Vagina (tissue), 2 donors: ENCODE data around the gene EXPH5. TPM values are rescaled to one million over a fixed set of nuclear protein-coding genes. Genes with fewer than 3 reads are reported as not detected.
"Not testable (repeated sequence)": the region's sequence is repeated elsewhere in the genome, so short reads cannot be mapped to it uniquely, and the experiment has no call there.

ENCODE experiments used
- DNase-seq, 2 donors: peaks; one replicate each; pipeline ENCODE4 v3.0.0-alpha.2; 2017; ENCODE audit errors: extremely low spot score in 2 of 2
- H3K27ac ChIP-seq: fragments of 200-600 bp; sonication (generic); one replicate; pipeline ENCODE4 v1.5.1; 2019
- H3K27me3 ChIP-seq: fragments of 200-600 bp; sonication (generic); one replicate; pipeline ENCODE4 v1.5.1; 2019
- H3K36me3 ChIP-seq, 2 donors: fragments of 200-600 bp; sonication (generic); one replicate each; pipeline ENCODE4 v1.5.1; 2017 to 2019
- H3K4me1 ChIP-seq: fragments of 200-600 bp; sonication (generic); one replicate; pipeline ENCODE4 v1.5.1; 2019
- H3K4me3 ChIP-seq, 2 donors: fragments of 200-600 bp; sonication (generic); 1 replicate in 1 of 2; 2 replicates in 1 of 2; pipeline ENCODE4 v1.5.1; 2016 to 2019
- H3K9me3 ChIP-seq: fragments of 200-600 bp; sonication (generic); one replicate; pipeline ENCODE4 v1.5.1; 2019
- POLR2A ChIP-seq, 2 donors: fragments of 450-650 bp; IDR thresholded peaks; one replicate each; pipeline ENCODE4 v1.6.1; 2017; ENCODE audit warnings: antibody characterized with exemption in 2 of 2, mild to moderate bottlenecking in 2 of 2, moderate library complexity in 2 of 2
- POLR2AphosphoS5 ChIP-seq, 2 donors: sonication (generic); formaldehyde crosslinking; IDR thresholded peaks; one replicate each; pipeline ENCODE4 v1.9.0; 2017; ENCODE audit warnings: antibody characterized with exemption in 2 of 2, mild to moderate bottlenecking in 2 of 2, low read depth in 1 of 2; ENCODE audit not compliant: insufficient read depth in 1 of 2
- intact Hi-C: fragments of 100-400 bp; cut with DNase I; formaldehyde crosslinking; loops from one replicate; pipeline ENCODE4 v1.15.1; 2023
- total RNA-seq: library from RNA; depleted of rRNA; stranded (reverse); fragments of >200 nt; gene quantifications from one replicate; pipeline ENCODE4 v1.2.3, GENCODE V29; 2016
- TF ChIP-seq, protein P1 (sequence below), 3 experiments: fragments of 450-650 bp in 2 of 3; fragments of 200-600 bp in 1 of 3; sonication (generic) in 1 of 3; IDR thresholded peaks; one replicate each; pipeline ENCODE4 v1.5.1; 2017 to 2019; ENCODE audit warnings: antibody characterized with exemption in 3 of 3, mild to moderate bottlenecking in 2 of 3, moderate library complexity in 2 of 3

The EXPH5 gene
- total RNA-seq, 1 donor from 2014 or later, result 16.7 TPM

DNA sequence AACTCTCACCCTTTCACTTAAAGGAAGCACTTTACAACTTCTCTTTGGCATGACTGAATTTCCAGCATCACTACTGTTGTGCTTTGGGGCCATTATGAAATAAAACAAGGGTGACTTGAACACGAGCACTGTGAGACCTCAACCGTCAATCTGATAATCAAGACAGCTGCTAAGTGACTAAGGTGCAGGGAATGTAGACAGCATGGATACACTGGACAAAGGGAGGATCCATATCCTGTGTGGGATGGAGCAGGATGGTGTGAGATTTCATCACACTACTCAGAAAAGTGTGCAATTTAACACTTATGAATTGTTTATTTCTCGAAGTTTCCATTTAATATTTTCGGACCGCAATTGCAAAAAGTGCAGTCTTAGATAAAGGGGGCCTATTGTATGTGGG is 16.1 kb upstream of the EXPH5 start:
- no peaks in the 10 kb centered on the region for H3K27me3 ChIP-seq
- no peaks in the 10 kb centered on the region for H3K9me3 ChIP-seq
- H3K27ac ChIP-seq, result no peak overlapping the region
- intact Hi-C loops, result no loop called here
- H3K36me3 ChIP-seq, result no peaks in the 10 kb centered on the region
- no peak for DNase-seq
- H3K4me1 ChIP-seq, result no peaks in the 10 kb centered on the region
- H3K4me3 ChIP-seq, result no peak overlapping the region
- TF ChIP-seq POLR2AphosphoS5 (IDR thresholded peaks at IDR 0.05; ENCODE audit: insufficient read depth in 1 of 2, low read depth in 1 of 2), result no peak
- TF ChIP-seq, protein P1, sequence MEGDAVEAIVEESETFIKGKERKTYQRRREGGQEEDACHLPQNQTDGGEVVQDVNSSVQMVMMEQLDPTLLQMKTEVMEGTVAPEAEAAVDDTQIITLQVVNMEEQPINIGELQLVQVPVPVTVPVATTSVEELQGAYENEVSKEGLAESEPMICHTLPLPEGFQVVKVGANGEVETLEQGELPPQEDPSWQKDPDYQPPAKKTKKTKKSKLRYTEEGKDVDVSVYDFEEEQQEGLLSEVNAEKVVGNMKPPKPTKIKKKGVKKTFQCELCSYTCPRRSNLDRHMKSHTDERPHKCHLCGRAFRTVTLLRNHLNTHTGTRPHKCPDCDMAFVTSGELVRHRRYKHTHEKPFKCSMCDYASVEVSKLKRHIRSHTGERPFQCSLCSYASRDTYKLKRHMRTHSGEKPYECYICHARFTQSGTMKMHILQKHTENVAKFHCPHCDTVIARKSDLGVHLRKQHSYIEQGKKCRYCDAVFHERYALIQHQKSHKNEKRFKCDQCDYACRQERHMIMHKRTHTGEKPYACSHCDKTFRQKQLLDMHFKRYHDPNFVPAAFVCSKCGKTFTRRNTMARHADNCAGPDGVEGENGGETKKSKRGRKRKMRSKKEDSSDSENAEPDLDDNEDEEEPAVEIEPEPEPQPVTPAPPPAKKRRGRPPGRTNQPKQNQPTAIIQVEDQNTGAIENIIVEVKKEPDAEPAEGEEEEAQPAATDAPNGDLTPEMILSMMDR (IDR thresholded peaks at IDR 0.05), result no peak
- TF ChIP-seq POLR2A (IDR thresholded peaks at IDR 0.05), result no peak

DNA sequence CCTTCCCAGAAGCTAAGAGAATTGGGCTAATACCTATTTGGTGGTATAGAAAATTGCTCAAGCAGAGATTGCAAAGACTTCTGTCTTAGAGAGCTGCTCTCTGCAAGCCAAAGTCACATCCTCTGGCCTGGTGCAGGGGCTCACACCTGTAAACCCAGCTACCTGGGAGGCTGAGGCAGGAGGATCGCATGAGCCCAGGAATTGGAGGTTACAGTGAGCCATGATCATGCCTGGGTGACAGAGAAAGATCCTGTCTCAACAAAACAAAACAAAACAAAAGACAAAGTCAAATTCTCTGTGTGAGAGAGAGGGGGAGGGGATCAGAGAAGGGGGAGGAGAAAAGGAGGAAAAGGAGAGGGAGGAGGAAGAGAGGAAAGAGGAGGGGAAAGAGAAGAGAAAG is 15.0 kb upstream of the EXPH5 start:
- intact Hi-C loops, result no loop called here
- Histone ChIP-seq H3K4me1 (no peaks in the 10 kb centered on the region), H3K27me3 (no peaks in the 10 kb centered on the region), H3K27ac (no peak overlapping the region), H3K36me3 (no peaks in the 10 kb centered on the region), H3K4me3 (no peak overlapping the region), H3K9me3 (no peaks in the 10 kb centered on the region)
- TF ChIP-seq POLR2A (IDR thresholded peaks at IDR 0.05) (no peak), POLR2AphosphoS5 (IDR thresholded peaks at IDR 0.05; ENCODE audit: insufficient read depth in 1 of 2, low read depth in 1 of 2) (no peak)
- TF ChIP-seq, protein P1 (IDR thresholded peaks at IDR 0.05), result no peak
- no peak for DNase-seq

DNA sequence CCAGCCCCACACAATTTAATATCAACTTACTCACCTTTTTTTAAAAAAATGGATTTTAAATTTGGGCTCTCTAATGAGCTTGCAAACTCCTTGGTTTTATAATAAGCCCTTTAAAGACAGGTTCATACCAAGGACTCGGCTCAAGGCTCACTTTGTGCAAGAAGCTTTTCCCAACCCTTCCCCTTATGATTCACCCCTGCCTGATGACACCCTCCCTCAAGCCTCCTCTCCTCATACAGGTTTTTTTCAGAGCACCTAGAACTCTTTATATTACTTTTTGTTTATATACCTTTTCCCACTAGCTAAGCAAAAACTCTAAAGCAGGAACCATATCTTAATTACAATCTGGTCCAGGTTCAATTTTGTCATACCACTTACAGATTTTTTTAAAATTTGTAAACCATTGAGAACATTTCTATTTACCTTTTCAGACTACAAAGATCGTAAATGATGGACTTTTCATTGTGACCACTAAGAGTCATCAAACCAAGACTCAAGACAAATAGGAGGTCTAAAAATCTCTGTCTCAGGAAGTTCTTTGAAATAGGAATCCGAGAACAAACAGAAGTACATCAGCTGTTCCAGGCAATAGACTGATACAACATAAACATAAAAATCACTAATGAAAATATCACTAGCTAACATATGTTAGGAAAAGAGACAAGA is 13.1 kb upstream of the EXPH5 start:
- no peaks in the 10 kb centered on the region for H3K36me3 ChIP-seq
- no peak for TF ChIP-seq POLR2AphosphoS5 (IDR thresholded peaks at IDR 0.05; ENCODE audit: insufficient read depth in 1 of 2, low read depth in 1 of 2)
- no peaks in the 10 kb centered on the region for H3K4me1 ChIP-seq
- no peak overlapping the region for H3K4me3 ChIP-seq
- no peak for DNase-seq
- no peak overlapping the region for H3K27ac ChIP-seq
- intact Hi-C loops, result no loop called here
- no peaks in the 10 kb centered on the region for H3K9me3 ChIP-seq
- H3K27me3 ChIP-seq, result no peaks in the 10 kb centered on the region

DNA sequence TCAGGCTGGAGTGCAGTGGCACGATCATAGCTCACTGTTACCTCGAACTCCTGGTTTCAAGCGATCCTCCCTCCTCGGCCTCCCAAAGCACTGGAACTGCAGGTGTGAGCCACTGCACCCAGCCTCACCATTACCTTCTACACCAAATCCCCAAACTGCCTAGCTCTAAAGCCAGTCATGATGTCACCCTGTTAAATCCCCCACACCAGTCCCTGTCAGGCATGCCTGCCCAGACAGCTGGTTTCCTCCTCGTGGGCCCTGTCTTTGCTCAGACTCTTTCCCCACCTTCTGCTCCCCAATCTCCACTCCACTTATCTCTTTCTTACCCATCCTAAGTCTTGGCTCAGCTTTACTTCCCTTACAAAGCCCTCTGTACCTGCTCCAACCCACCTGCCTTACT is 12.5 kb upstream of the EXPH5 start:
- TF ChIP-seq, protein P1 (IDR thresholded peaks at IDR 0.05), result no peak
- TF ChIP-seq POLR2AphosphoS5 (IDR thresholded peaks at IDR 0.05; ENCODE audit: insufficient read depth in 1 of 2, low read depth in 1 of 2), result no peak
- TF ChIP-seq POLR2A (IDR thresholded peaks at IDR 0.05), result no peak
- intact Hi-C loops, result no loop called here
- Histone ChIP-seq H3K36me3 (no peaks in the 10 kb centered on the region), H3K4me1 (no peaks in the 10 kb centered on the region), H3K9me3 (no peaks in the 10 kb centered on the region), H3K27me3 (no peaks in the 10 kb centered on the region), H3K4me3 (no peak overlapping the region), H3K27ac (no peak overlapping the region)
- no peak for DNase-seq

DNA sequence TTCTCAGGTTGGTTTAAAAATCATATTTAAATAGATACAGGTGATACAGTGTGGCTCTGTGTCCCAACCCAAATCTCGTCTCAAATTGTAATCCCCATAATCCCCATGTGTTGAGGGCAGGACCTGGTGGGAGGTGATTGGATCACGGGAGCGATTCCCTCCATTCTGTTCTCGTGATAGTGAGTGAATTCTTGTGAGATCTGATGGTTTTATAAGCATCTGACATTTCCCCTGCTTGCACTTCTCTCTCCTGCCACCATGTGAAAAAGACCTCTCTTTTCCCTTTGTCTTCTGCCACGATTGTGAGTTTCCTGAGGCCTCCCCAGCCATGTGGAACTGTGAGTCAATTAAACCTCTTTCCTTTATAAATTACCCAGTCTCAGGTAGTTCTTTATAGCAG is 9.2 kb upstream of the EXPH5 start:
- H3K4me3 ChIP-seq, DNase-seq, H3K27me3 ChIP-seq, intact Hi-C loops, H3K27ac ChIP-seq, H3K4me1 ChIP-seq, H3K36me3 ChIP-seq, H3K9me3 ChIP-seq: not testable (repeated sequence)

DNA sequence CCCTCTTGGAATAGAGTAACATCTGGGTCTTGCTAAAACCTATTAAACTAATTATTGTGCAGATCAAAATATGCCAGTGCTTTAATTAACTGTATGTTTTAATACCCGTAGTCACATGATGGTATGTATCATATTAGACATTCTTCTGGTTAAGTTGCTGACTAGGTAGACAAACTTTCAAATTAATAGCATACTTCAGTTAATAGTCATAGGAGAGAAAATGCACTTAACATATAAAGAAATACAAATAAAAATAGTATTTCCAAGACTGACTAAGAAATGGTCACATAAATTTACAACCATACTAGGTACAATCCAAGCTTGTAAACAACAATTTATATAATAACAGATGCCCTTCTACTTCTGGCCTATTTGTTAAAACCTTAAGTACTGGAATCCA is 7.6 kb upstream of the EXPH5 start:
- no peaks in the 10 kb centered on the region for H3K27me3 ChIP-seq
- DNase-seq, result no peak
- H3K4me3 ChIP-seq, result no peak overlapping the region
- no peak overlapping the region for H3K27ac ChIP-seq
- H3K36me3 ChIP-seq, result no peaks in the 10 kb centered on the region
- no peaks in the 10 kb centered on the region for H3K4me1 ChIP-seq
- no peaks in the 10 kb centered on the region for H3K9me3 ChIP-seq
- no peak for TF ChIP-seq POLR2AphosphoS5 (IDR thresholded peaks at IDR 0.05; ENCODE audit: insufficient read depth in 1 of 2, low read depth in 1 of 2)
- no peak for TF ChIP-seq POLR2A (IDR thresholded peaks at IDR 0.05)
- TF ChIP-seq, protein P1 (IDR thresholded peaks at IDR 0.05), result no peak
- intact Hi-C loops, result no loop called here
